Trophoblast cell (in vitro differentiated cells and primary cell): ENCODE results near the gene DAD1.

Experiments used
- DNase-seq, 2 donors: peaks; one replicate each; pipeline ENCODE4 v3.0.0-alpha.2; 2016
- H2AFZ ChIP-seq: 2 replicates; pipeline ENCODE4 v1.6.1; 2013; ENCODE audit warnings: low read length, moderate library complexity, mild to moderate bottlenecking; ENCODE audit not compliant: insufficient read depth, poor library complexity
- H2AK5ac ChIP-seq: 2 replicates; pipeline ENCODE4 v1.6.1; 2013; ENCODE audit warnings: mild to moderate bottlenecking, low read length
- H2BK120ac ChIP-seq: 2 replicates; pipeline ENCODE4 v1.6.1; 2013; ENCODE audit warnings: low read length, mild to moderate bottlenecking, moderate library complexity; ENCODE audit not compliant: insufficient read depth, poor library complexity
- H2BK12ac ChIP-seq: 2 replicates; pipeline ENCODE4 v1.6.1; 2013; ENCODE audit warnings: mild to moderate bottlenecking, low read length, moderate library complexity
- H2BK5ac ChIP-seq: 2 replicates; pipeline ENCODE4 v1.6.1; 2013; ENCODE audit warnings: low read length, low read depth, moderate library complexity, mild to moderate bottlenecking; ENCODE audit not compliant: poor library complexity
- H3K14ac ChIP-seq: 2 replicates; pipeline ENCODE4 v1.6.1; 2013; ENCODE audit warnings: mild to moderate bottlenecking, low read length
- H3K18ac ChIP-seq: 2 replicates; pipeline ENCODE4 v1.6.1; 2013; ENCODE audit warnings: mild to moderate bottlenecking, low read length
- H3K23ac ChIP-seq: 2 replicates; pipeline ENCODE4 v1.6.1; 2013; ENCODE audit warnings: low read length
- H3K27ac ChIP-seq: 2 replicates; pipeline ENCODE4 v1.5.1; 2013; ENCODE audit warnings: low read depth, mild to moderate bottlenecking, inconsistent platforms, low read length, moderate library complexity
- H3K27me3 ChIP-seq: 2 replicates; pipeline ENCODE4 v1.6.1; 2013; ENCODE audit warnings: inconsistent platforms, mild to moderate bottlenecking, low read length, moderate library complexity; ENCODE audit not compliant: insufficient read depth
- H3K36me3 ChIP-seq, 2 experiments: 1 replicate in 1 of 2; 2 replicates in 1 of 2; pipeline ENCODE4 v1.6.1; 2013; ENCODE audit warnings: low read length in 2 of 2, mild to moderate bottlenecking in 2 of 2, moderate library complexity in 1 of 2; ENCODE audit not compliant: insufficient read depth in 2 of 2, control insufficient read depth in 1 of 2
- H3K4ac ChIP-seq: 2 replicates; pipeline ENCODE4 v1.6.1; 2013; ENCODE audit warnings: low read depth, mild to moderate bottlenecking, low read length, moderate library complexity
- H3K4me1 ChIP-seq, 2 experiments: 1 replicate in 1 of 2; 2 replicates in 1 of 2; pipeline ENCODE4 v1.6.1; 2013; ENCODE audit warnings: low read length in 2 of 2, mild to moderate bottlenecking in 2 of 2, moderate library complexity in 1 of 2; ENCODE audit not compliant: insufficient read depth in 2 of 2, control insufficient read depth in 1 of 2
- H3K4me2 ChIP-seq: 2 replicates; pipeline ENCODE4 v1.6.1; 2013; ENCODE audit warnings: inconsistent platforms, mild to moderate bottlenecking, low read length, moderate library complexity
- H3K4me3 ChIP-seq: 2 replicates; pipeline ENCODE4 v1.5.1; 2013; ENCODE audit warnings: mild to moderate bottlenecking, low read depth, low read length, inconsistent platforms
- H3K79me1 ChIP-seq: one replicate; pipeline ENCODE4 v1.6.1; 2013; ENCODE audit warnings: low read length
- H3K79me2 ChIP-seq: 2 replicates; pipeline ENCODE4 v1.6.1; 2013; ENCODE audit warnings: low read length, mild to moderate bottlenecking; ENCODE audit not compliant: control insufficient read depth, insufficient read depth, poor library complexity
- H3K9ac ChIP-seq: 2 replicates; pipeline ENCODE4 v1.6.1; 2013; ENCODE audit warnings: mild to moderate bottlenecking, low read length
- H3K9me3 ChIP-seq: 2 replicates; pipeline ENCODE4 v1.6.1; 2013; ENCODE audit warnings: low read depth, mild to moderate bottlenecking, control low read depth, inconsistent platforms, low read length; ENCODE audit not compliant: insufficient read depth
- H4K12ac ChIP-seq: 2 replicates; pipeline ENCODE4 v1.6.1; 2013; ENCODE audit warnings: low read depth, mild to moderate bottlenecking, low read length, moderate library complexity
- H4K8ac ChIP-seq: 2 replicates; pipeline ENCODE4 v1.6.1; 2013; ENCODE audit warnings: low read depth, mild to moderate bottlenecking, low read length, moderate library complexity
- H4K91ac ChIP-seq: one replicate; pipeline ENCODE4 v1.6.1; 2013; ENCODE audit warnings: low read depth, mild to moderate bottlenecking, low read length, moderate library complexity
- WGBS: extraction: QIAGEN DNeasy Blood & Tissue Kit; methylation state at CpG from one replicate; pipeline ENCODE4 v1.1.7; 2013; ENCODE audit warnings: missing lambda C conversion rate; ENCODE audit not compliant: insufficient read length, insufficient coverage; ENCODE audit errors: extremely low coverage; 5-methylcytosine and 5-hydroxymethylcytosine counted together

The DAD1 gene

GRCh38 chr14:22546722-22547071, 42.3 kb downstream of the DAD1 start:
- Histone ChIP-seq H3K27me3 (no peaks in the 10 kb centered on the region), H3K27ac (no peak overlapping the region), H3K9me3 (no peaks in the 10 kb centered on the region), H2AK5ac (no peak overlapping the region), H3K9ac (no peak overlapping the region), H2BK5ac (no peak overlapping the region), H4K91ac (no peak overlapping the region), H3K79me2 (no peaks in the 10 kb centered on the region), H3K36me3 (no peaks in the 10 kb centered on the region), H3K79me1 (no peaks in the 10 kb centered on the region), H3K4me2 (no peak overlapping the region), H3K23ac (no peak overlapping the region), H3K18ac (no peak overlapping the region), H2BK12ac (no peak overlapping the region), H3K4ac (no peak overlapping the region), H2AFZ (no peak overlapping the region), H3K4me1 (peaks cover 15 to 16% of the 10 kb centered on the region in 2 experiments), H3K14ac (no peak overlapping the region), H3K4me3 (no peak overlapping the region), H2BK120ac (no peak overlapping the region), H4K8ac (no peak overlapping the region), H4K12ac (no peak overlapping the region)
- no CpG with 5 or more reads among the region's 3 CpGs for WGBS
- no peak for DNase-seq

GRCh38 chr14:22545842-22546721, 42.9 kb downstream of the DAD1 start:
- WGBS, result no CpG with 5 or more reads among the region's 9 CpGs
- H3K18ac ChIP-seq, result no peak overlapping the region
- H3K79me1 ChIP-seq, result no peaks in the 10 kb centered on the region
- no peak overlapping the region for H3K4ac ChIP-seq
- no peak for DNase-seq
- H3K79me2 ChIP-seq, result no peaks in the 10 kb centered on the region
- H3K36me3 ChIP-seq, result no peaks in the 10 kb centered on the region
- no peak overlapping the region for H3K14ac ChIP-seq
- no peak overlapping the region for H2BK120ac ChIP-seq
- no peak overlapping the region for H3K23ac ChIP-seq
- no peak overlapping the region for H3K4me2 ChIP-seq
- no peak overlapping the region for H3K27ac ChIP-seq
- H4K8ac ChIP-seq, result no peak overlapping the region
- H3K4me3 ChIP-seq, result no peak overlapping the region
- no peak overlapping the region for H2AK5ac ChIP-seq
- peaks cover 13 to 15% of the 10 kb centered on the region in 2 experiments for H3K4me1 ChIP-seq
- H2BK12ac ChIP-seq, result no peak overlapping the region
- H3K9me3 ChIP-seq, result no peaks in the 10 kb centered on the region
- no peak overlapping the region for H3K9ac ChIP-seq
- H2AFZ ChIP-seq, result no peak overlapping the region
- H3K27me3 ChIP-seq, result no peaks in the 10 kb centered on the region
- H4K91ac ChIP-seq, result no peak overlapping the region
- H2BK5ac ChIP-seq, result no peak overlapping the region
- no peak overlapping the region for H4K12ac ChIP-seq

- H3K23ac ChIP-seq, result no peak overlapping the region
- H3K36me3 ChIP-seq, result no peaks in the 10 kb centered on the region
- H3K27me3 ChIP-seq, result no peaks in the 10 kb centered on the region
- peaks cover 9% of the 10 kb centered on the region in 2 experiments for H3K4me1 ChIP-seq
- H3K27ac ChIP-seq, result no peak overlapping the region
- no peak overlapping the region for H2AK5ac ChIP-seq
- H3K9ac ChIP-seq, result no peak overlapping the region
- no peak for DNase-seq
- H3K9me3 ChIP-seq, result no peaks in the 10 kb centered on the region
- no peak overlapping the region for H4K91ac ChIP-seq
- no CpG with 5 or more reads among the region's 8 CpGs for WGBS
- H4K8ac ChIP-seq, result no peak overlapping the region
- H3K79me2 ChIP-seq, result no peaks in the 10 kb centered on the region
- H2BK5ac ChIP-seq, result no peak overlapping the region
- H3K79me1 ChIP-seq, result no peaks in the 10 kb centered on the region
- no peak overlapping the region for H3K4me3 ChIP-seq
- H2BK120ac ChIP-seq, result no peak overlapping the region
- no peak overlapping the region for H4K12ac ChIP-seq
- no peak overlapping the region for H3K4ac ChIP-seq
- H3K14ac ChIP-seq, result no peak overlapping the region
- no peak overlapping the region for H3K18ac ChIP-seq
- no peak overlapping the region for H2BK12ac ChIP-seq
- H3K4me2 ChIP-seq, result no peak overlapping the region
- no peak overlapping the region for H2AFZ ChIP-seq
Measured at GRCh38 chr14:22544881-22545420, 44.1 kb downstream of the DAD1 start.

GRCh38 chr14:22544406-22544805, 44.6 kb downstream of the DAD1 start:
- Histone ChIP-seq H2BK120ac (no peak overlapping the region), H3K9me3 (no peaks in the 10 kb centered on the region), H4K8ac (no peak overlapping the region), H3K79me1 (no peaks in the 10 kb centered on the region), H3K4me3 (no peak overlapping the region), H3K4me1 (peaks cover 7 to 9% of the 10 kb centered on the region in 2 experiments), H3K36me3 (no peaks in the 10 kb centered on the region), H4K91ac (no peak overlapping the region), H3K79me2 (no peaks in the 10 kb centered on the region), H3K18ac (no peak overlapping the region), H3K27ac (no peak overlapping the region), H3K14ac (no peak overlapping the region), H2BK5ac (no peak overlapping the region), H3K4me2 (no peak overlapping the region), H2AK5ac (no peak overlapping the region), H3K23ac (no peak overlapping the region), H2BK12ac (no peak overlapping the region), H3K9ac (no peak overlapping the region), H3K27me3 (no peaks in the 10 kb centered on the region), H2AFZ (no peak overlapping the region), H3K4ac (no peak overlapping the region), H4K12ac (no peak overlapping the region)
- no peak for DNase-seq
- WGBS, result no CpG with 5 or more reads among the region's 2 CpGs
